Stimulated activated CD4-positive, alpha-beta T cell treated with anti-CD3 and anti-CD28 coated beads, Interleukin-4, amount 100 ng/mL, for 24 hours (primary cell): ENCODE data around the gene CNGA4.
"Not testable (repeated sequence)": the region's sequence is repeated elsewhere in the genome, so short reads cannot be mapped to it uniquely, and the experiment has no call there.

Source experiments
- DNase-seq: peaks from one replicate; pipeline ENCODE4 v3.0.0-alpha.2; 2020

CNGA4 gene

GRCh38 chr11:6225896-6226295 lies 13.0 kb upstream of the CNGA4 start:
- DNase-seq: no peak

GRCh38 chr11:6228520-6228919 lies 10.4 kb upstream of the CNGA4 start:
- no peak for DNase-seq

- DNase-seq: no peak
These were observed 9.0 kb upstream of the CNGA4 start for GRCh38 chr11:6229911-6230310.

GRCh38 chr11:6232899-6233298 lies 6.0 kb upstream of the CNGA4 start:
- DNase-seq: no peak

- DNase-seq: no peak
These were observed 4.9 kb upstream of the CNGA4 start for GRCh38 chr11:6233984-6234386.

GRCh38 chr11:6234387-6235107 lies 4.3 kb upstream of the CNGA4 start, which contains the start of gene FHIP1B:
Gene FHIP1B, minus strand, starts transcription at chr11:6234636. Its CDS starts 10,120 bp downstream, at chr11:6224516.
- DNase-seq: peak; percentile 100

GRCh38 chr11:6237266-6237665 lies 1.6 kb upstream of the CNGA4 start:
- DNase-seq: no peak

GRCh38 chr11:6237761-6238302 lies 1.1 kb upstream of the CNGA4 start:
- no peak for DNase-seq

- DNase-seq: no peak
These were observed 1.2 kb downstream of the CNGA4 start for GRCh38 chr11:6240139-6240538.

- DNase-seq: no peak
These were observed 1.9 kb downstream of the CNGA4 start for GRCh38 chr11:6240781-6241180.

GRCh38 chr11:6241316-6241715 lies 2.4 kb downstream of the CNGA4 start:
- no peak for DNase-seq

- DNase-seq: no peak
These were observed 6.6 kb downstream of the CNGA4 start for GRCh38 chr11:6245536-6245935.

- no peak for DNase-seq
These were observed 9.4 kb downstream of the CNGA4 start for GRCh38 chr11:6248248-6248647.

GRCh38 chr11:6248897-6249296 lies 10.0 kb downstream of the CNGA4 start:
- DNase-seq: not testable (repeated sequence)

GRCh38 chr11:6249770-6250555 lies 11.1 kb downstream of the CNGA4 start:
- DNase-seq: no peak

GRCh38 chr11:6251120-6251733 lies 12.3 kb downstream of the CNGA4 start:
- peak; percentile 57 for DNase-seq

- no peak for DNase-seq
These were observed 13.1 kb downstream of the CNGA4 start for GRCh38 chr11:6251990-6252473.

GRCh38 chr11:6253197-6253596 lies 14.3 kb downstream of the CNGA4 start:
- no peak for DNase-seq

- DNase-seq: no peak
These were observed 19.3 kb downstream of the CNGA4 start for GRCh38 chr11:6258141-6258540.

GRCh38 chr11:6258571-6259081 lies 19.7 kb downstream of the CNGA4 start:
- no peak for DNase-seq

GRCh38 chr11:6260207-6260726 lies 21.4 kb downstream of the CNGA4 start:
- no peak for DNase-seq

- DNase-seq: no peak
These were observed 24.8 kb downstream of the CNGA4 start for GRCh38 chr11:6263662-6264061.

GRCh38 chr11:6268820-6269219 lies 29.9 kb downstream of the CNGA4 start:
- no peak for DNase-seq
